Cardiac muscle cell (in vitro differentiated cells and primary cell): ENCODE results near the gene CLDN20. TPM values are rescaled to one million over a fixed set of nuclear protein-coding genes. Genes with fewer than 3 reads are reported as not detected.

ENCODE experiments used
- DNase-seq, 2 donors: peaks; one replicate each; pipeline versions ENCODE4 v3.0.0 to v3.0.0-alpha.2; 2010 to 2017; ENCODE audit warnings: low read depth in 1 of 2, low spot score in 1 of 2
- H3K27ac ChIP-seq: fragments of 200-600 bp; sonication (generic); 2 replicates; pipeline ENCODE4 v1.5.1; 2016
- H3K27me3 ChIP-seq: fragments of 200-600 bp; sonication (generic); 2 replicates; pipeline ENCODE4 v1.6.0; 2016; ENCODE audit warnings: control low read depth
- H3K36me3 ChIP-seq: fragments of 200-600 bp; sonication (generic); 2 replicates; pipeline ENCODE4 v1.5.1; 2016; ENCODE audit warnings: control low read depth
- H3K4me1 ChIP-seq: fragments of 200-600 bp; sonication (generic); 2 replicates; pipeline ENCODE4 v1.8.1; 2017; ENCODE audit warnings: low read depth, mild to moderate bottlenecking, mixed run types
- H3K4me3 ChIP-seq: fragments of 200-600 bp; sonication (generic); 2 replicates; pipeline ENCODE4 v1.5.1; 2016; ENCODE audit warnings: mild to moderate bottlenecking
- H3K9me3 ChIP-seq: fragments of 200-600 bp; sonication (generic); 2 replicates; pipeline ENCODE4 v1.5.1; 2017; ENCODE audit warnings: low read depth, mild to moderate bottlenecking, control low read depth
- polyA plus RNA-seq: library from polyadenylated mRNA; unstranded; fragments of >200 nt; fragmentation: Nextera tagmentation; extraction: Ambion mirVana; gene quantifications from 2 replicates; pipeline ENCODE4 v1.2.1, GENCODE V29; 2016
- total RNA-seq: library from RNA; depleted of rRNA; stranded (reverse); fragments of >200 nt; gene quantifications from 2 replicates; pipeline ENCODE4 v1.2.3, GENCODE V29; 2016
- TF ChIP-seq, protein P1 (sequence below): IDR thresholded peaks from 2 replicates; pipeline ENCODE4 v1.5.1; 2012; ENCODE audit warnings: low read depth, mild to moderate bottlenecking, low read length

CLDN20 gene
- total and polyA plus RNA-seq, 2 experiments from 2014 or later = 0.44 TPM; not detected in 1

DNA sequence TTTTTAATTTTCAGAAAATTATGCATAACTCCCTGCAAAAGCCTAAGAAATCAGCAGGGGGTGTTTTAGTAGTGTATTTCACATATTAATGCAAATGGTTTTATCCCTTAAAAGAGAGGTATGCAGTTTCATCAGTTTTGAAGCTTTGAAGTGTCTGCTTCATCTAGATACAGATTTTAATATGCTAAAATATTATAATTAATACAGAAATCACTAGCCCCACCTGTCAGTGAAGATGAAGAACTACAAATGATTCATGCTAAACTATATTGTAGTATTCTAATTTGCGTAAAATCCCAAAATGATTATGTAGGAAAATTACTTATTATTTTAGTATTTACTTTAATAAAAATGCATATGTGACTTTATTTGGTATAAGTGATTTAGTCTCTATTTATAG, 53.4 kb downstream of the CLDN20 start:
- Histone ChIP-seq H3K36me3 (no peaks in the 10 kb centered on the region), H3K27ac (no peak overlapping the region), H3K27me3 (no peaks in the 10 kb centered on the region), H3K9me3 (no peaks in the 10 kb centered on the region), H3K4me1 (no peaks in the 10 kb centered on the region), H3K4me3 (no peak overlapping the region)
- TF ChIP-seq, protein P1, sequence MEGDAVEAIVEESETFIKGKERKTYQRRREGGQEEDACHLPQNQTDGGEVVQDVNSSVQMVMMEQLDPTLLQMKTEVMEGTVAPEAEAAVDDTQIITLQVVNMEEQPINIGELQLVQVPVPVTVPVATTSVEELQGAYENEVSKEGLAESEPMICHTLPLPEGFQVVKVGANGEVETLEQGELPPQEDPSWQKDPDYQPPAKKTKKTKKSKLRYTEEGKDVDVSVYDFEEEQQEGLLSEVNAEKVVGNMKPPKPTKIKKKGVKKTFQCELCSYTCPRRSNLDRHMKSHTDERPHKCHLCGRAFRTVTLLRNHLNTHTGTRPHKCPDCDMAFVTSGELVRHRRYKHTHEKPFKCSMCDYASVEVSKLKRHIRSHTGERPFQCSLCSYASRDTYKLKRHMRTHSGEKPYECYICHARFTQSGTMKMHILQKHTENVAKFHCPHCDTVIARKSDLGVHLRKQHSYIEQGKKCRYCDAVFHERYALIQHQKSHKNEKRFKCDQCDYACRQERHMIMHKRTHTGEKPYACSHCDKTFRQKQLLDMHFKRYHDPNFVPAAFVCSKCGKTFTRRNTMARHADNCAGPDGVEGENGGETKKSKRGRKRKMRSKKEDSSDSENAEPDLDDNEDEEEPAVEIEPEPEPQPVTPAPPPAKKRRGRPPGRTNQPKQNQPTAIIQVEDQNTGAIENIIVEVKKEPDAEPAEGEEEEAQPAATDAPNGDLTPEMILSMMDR = peak; percentile 39
- no peak for DNase-seq

DNA sequence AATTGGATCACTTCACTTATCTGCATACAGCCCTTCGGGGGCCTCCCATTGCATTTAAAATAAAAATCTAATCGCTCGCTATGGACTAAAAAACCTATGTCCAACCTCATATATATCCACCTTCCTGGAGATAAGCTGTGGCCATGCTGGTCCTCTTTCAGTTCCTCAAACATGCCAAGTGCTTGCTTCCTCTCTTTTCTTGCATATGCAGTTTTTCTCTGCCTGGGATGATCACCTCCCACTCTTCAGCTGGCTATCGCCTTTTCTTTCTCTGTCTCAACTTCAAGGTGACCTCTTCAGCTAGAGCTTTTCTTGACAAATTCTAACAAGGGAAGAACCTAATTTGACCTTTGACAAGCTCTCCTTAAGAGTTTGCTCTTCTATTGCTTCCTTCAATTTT, 56.1 kb downstream of the CLDN20 start:
- H3K27ac ChIP-seq = no peak overlapping the region
- H3K4me1 ChIP-seq = no peaks in the 10 kb centered on the region
- H3K27me3 ChIP-seq = no peaks in the 10 kb centered on the region
- TF ChIP-seq, protein P1 = no peak
- DNase-seq = no peak
- H3K9me3 ChIP-seq = no peaks in the 10 kb centered on the region
- H3K36me3 ChIP-seq = no peaks in the 10 kb centered on the region
- no peak overlapping the region for H3K4me3 ChIP-seq

DNA sequence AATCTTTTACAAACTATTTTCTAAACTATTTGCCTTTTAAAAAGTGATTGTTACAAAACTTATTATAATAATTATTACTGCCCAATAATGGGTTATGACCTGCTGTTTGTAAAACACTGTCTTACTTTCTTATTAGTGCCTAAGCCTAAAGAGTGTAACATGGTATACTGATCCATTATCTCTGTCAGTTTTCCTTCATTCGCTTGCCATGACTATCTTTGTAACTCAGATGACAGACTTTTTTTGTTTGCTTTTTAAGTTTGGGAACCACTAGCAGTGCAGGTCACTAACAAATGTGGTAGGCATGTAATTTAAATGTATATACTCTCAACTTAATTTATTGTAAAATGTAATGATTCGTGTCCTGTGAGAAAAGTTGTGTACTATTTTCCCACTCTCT, 60.4 kb downstream of the CLDN20 start:
- Histone ChIP-seq H3K9me3 (no peaks in the 10 kb centered on the region), H3K4me1 (no peaks in the 10 kb centered on the region), H3K36me3 (no peaks in the 10 kb centered on the region), H3K4me3 (no peak overlapping the region), H3K27ac (no peak overlapping the region), H3K27me3 (no peaks in the 10 kb centered on the region)
- DNase-seq = no peak
- TF ChIP-seq, protein P1 = no peak

DNA sequence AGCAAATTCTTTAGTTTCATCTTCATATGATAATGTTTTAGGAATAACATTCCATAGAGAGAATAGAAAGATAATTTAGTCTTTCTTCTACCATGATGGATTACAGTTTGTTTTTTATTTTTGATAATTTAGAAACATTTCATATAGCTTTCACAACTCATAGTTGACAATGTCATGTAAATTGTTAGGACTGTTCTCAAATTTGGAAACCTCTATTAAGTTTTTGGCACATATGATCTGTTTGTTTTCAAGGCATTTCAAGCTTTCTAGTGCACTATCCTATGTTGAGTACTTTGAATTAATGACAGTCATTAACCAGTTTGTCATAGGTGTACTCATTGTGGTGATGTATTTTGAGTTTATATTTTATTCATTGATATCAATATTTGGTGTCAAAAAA, 61.2 kb downstream of the CLDN20 start:
- no peaks in the 10 kb centered on the region for H3K27me3 ChIP-seq
- H3K4me3 ChIP-seq = no peak overlapping the region
- no peak for DNase-seq
- TF ChIP-seq, protein P1 = no peak
- H3K27ac ChIP-seq = no peak overlapping the region
- H3K4me1 ChIP-seq = no peaks in the 10 kb centered on the region
- no peaks in the 10 kb centered on the region for H3K36me3 ChIP-seq
- H3K9me3 ChIP-seq = no peaks in the 10 kb centered on the region

DNA sequence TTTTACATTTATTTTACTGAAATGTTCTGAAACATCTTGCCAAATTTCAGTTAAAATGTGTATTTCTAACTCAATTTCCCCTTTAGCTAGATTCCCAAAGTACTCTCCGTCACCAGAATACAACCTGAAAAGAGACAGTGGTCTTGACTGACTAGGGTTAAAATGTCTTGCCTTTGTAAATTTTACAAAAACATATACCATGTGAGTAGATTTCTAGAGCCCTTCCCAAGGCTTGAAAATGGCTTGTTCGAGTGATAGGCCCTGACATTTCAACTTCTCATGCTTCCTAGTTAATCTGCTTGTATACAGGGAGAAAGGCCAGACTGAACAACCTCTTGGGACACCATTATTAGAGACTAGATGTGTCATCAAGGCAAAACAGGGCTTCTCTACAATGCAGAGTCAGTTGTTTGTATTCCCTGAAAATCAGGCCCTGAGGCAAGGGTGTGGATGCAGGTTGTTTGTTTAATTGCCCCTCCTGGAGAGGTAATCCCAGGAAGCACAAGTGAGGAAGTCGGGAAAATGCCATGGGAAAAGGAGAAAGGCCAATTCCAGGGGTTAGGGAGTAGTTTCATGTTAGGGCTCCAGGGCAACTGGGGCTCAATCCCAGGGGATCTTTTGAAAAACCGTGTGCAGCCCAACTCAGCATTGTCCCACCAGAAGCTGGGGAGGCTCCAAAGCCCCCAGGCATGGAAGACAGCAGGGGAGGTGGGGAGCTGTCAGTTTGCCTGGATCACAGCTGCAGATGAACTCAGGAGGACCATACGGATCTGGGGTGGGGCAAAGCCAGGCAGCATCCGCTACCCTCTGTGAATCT, 62.1 kb downstream of the CLDN20 start:
- no peaks in the 10 kb centered on the region for H3K36me3 ChIP-seq
- no peak overlapping the region for H3K4me3 ChIP-seq

More for the DNA sequence above, 62.1 kb downstream of the CLDN20 start:
- no peak overlapping the region for H3K27ac ChIP-seq
- no peaks in the 10 kb centered on the region for H3K9me3 ChIP-seq
- H3K4me1 ChIP-seq = no peaks in the 10 kb centered on the region
- H3K27me3 ChIP-seq = no peaks in the 10 kb centered on the region
- TF ChIP-seq, protein P1 = no peak
- no peak for DNase-seq

Other genes with a start within 250 kb of the CLDN20 start
- 13.5 and 14.8 TPM in 2 replicates for gene TFB1M, start 50.5 kb downstream of the CLDN20 start, total RNA-seq
- 17.6 and 22.0 TPM in 2 replicates for gene TFB1M, start 50.5 kb downstream of the CLDN20 start, polyA plus RNA-seq
- gene NOX3, start 191.8 kb downstream of the CLDN20 start, total RNA-seq = not detected in 2 replicates
- not detected in 2 replicates for gene NOX3, start 191.8 kb downstream of the CLDN20 start, polyA plus RNA-seq